HL-60/S4 treated with phorbol 12-myristate 13-acetate at 8.2 ng/mL for 4 days and 3 days (cell line): Measurements from ENCODE around the gene ZDHHC18.

Source experiments
- in situ Hi-C: fragments of 300-500 bp; cut with MboI; formaldehyde crosslinking; loops from 2 replicates; pipeline ENCODE4 v1.15.0; 2022; ENCODE audit warnings: low sequenced_read_pairs

The ZDHHC18 gene

GRCh38 chr1:26826261-26827105 is at the start of gene ZDHHC18:
Gene ZDHHC18 (plus strand): TSS chr1:26826688. CDS start chr1:26826805, 117 bp downstream.
- in situ Hi-C loops, result no loop called here

- in situ Hi-C loops, result no loop called here
Observed at GRCh38 chr1:26779098-26779668, 47.3 kb upstream of the ZDHHC18 start.

- in situ Hi-C loops, result no loop called here
Observed at GRCh38 chr1:26780344-26780957, 46.0 kb upstream of the ZDHHC18 start.

GRCh38 chr1:26781206-26781825 is 45.2 kb upstream of the ZDHHC18 start:
- in situ Hi-C loops, result no loop called here

- in situ Hi-C loops, result no loop called here
Observed at GRCh38 chr1:26782521-26783212, 43.8 kb upstream of the ZDHHC18 start.

GRCh38 chr1:26783646-26784022 is 42.9 kb upstream of the ZDHHC18 start:
- in situ Hi-C loops, result no loop called here

GRCh38 chr1:26784023-26784871 is 42.2 kb upstream of the ZDHHC18 start:
- in situ Hi-C loops, result no loop called here

- in situ Hi-C loops, result no loop called here
Observed at GRCh38 chr1:26784886-26785285, 41.6 kb upstream of the ZDHHC18 start.

GRCh38 chr1:26785611-26786436 is 40.7 kb upstream of the ZDHHC18 start:
- in situ Hi-C loops, result no loop called here

- in situ Hi-C loops, result no loop called here
Observed at GRCh38 chr1:26786437-26787380, 39.8 kb upstream of the ZDHHC18 start.

- in situ Hi-C loops, result no loop called here
Observed at GRCh38 chr1:26787381-26787705, 39.1 kb upstream of the ZDHHC18 start.

- in situ Hi-C loops, result no loop called here
Observed at GRCh38 chr1:26787706-26788514, 38.6 kb upstream of the ZDHHC18 start, which contains the start of gene PIGV. Gene PIGV (plus strand): TSS chr1:26787950. CDS start chr1:26790816, 2,866 bp downstream.

- in situ Hi-C loops, result no loop called here
Observed at GRCh38 chr1:26788515-26788785, 38.0 kb upstream of the ZDHHC18 start.

GRCh38 chr1:26788836-26789611 is 37.5 kb upstream of the ZDHHC18 start:
- in situ Hi-C loops, result no loop called here

- in situ Hi-C loops, result no loop called here
Observed at GRCh38 chr1:26789612-26789865, 36.9 kb upstream of the ZDHHC18 start.

- in situ Hi-C loops, result loop anchor here (10.0 kb wide), 1 partner anchor 185 kb away; no protein-coding TSS in a partner anchor
Observed at GRCh38 chr1:26789931-26790330, 36.6 kb upstream of the ZDHHC18 start.

- in situ Hi-C loops, result loop anchor here (10.0 kb wide), 1 partner anchor 186 kb away; no protein-coding TSS in a partner anchor
Observed at GRCh38 chr1:26790551-26790953, 35.9 kb upstream of the ZDHHC18 start.
